Kidney (tissue), 14 donors: ENCODE results near the gene ADIG. TPM values are rescaled to one million over a fixed set of nuclear protein-coding genes. Genes with fewer than 3 reads are reported as not detected.

Experiments used
- DNase-seq, 5 donors: peaks; one replicate each; pipeline ENCODE4 v3.0.0-alpha.2; 2013 to 2020
- FAIRE-seq: peaks from 2 replicates; lab custom pipeline; 2012; peaks lifted over from hg19 to GRCh38; lab: Jason Lieb, UNC
- H3K27ac ChIP-seq, 2 donors: one replicate each; pipeline ENCODE4 v1.7.0; 2013; ENCODE audit warnings: low read depth in 2 of 2, low read length in 2 of 2, inconsistent platforms in 1 of 2
- H3K27me3 ChIP-seq: one replicate; pipeline ENCODE4 v1.7.1; 2013; ENCODE audit warnings: low read length, inconsistent platforms; ENCODE audit not compliant: control insufficient read depth, insufficient read depth
- H3K36me3 ChIP-seq, 3 donors: one replicate each; pipeline versions ENCODE4 v1.7.0 to v1.7.1; 2013; ENCODE audit warnings: low read length in 3 of 3, control low read depth in 1 of 3, inconsistent platforms in 1 of 3; ENCODE audit not compliant: insufficient read depth in 3 of 3, control insufficient read depth in 2 of 3
- H3K4me1 ChIP-seq, 3 donors: one replicate each; pipeline versions ENCODE4 v1.7.0 to v1.7.1; 2013; ENCODE audit warnings: low read length in 3 of 3, inconsistent platforms in 1 of 3, low read depth in 1 of 3; ENCODE audit not compliant: control insufficient read depth in 2 of 3, insufficient read depth in 2 of 3
- H3K4me3 ChIP-seq, 3 donors: one replicate each; pipeline versions ENCODE4 v1.7.0 to v1.8.1; 2013; ENCODE audit warnings: low read length in 3 of 3, control low read depth in 1 of 3, inconsistent platforms in 1 of 3
- H3K9ac ChIP-seq, 3 donors: one replicate each; pipeline versions ENCODE4 v1.7.0 to v1.7.1; 2013; ENCODE audit warnings: low read length in 3 of 3, control low read depth in 1 of 3, inconsistent platforms in 1 of 3
- H3K9me3 ChIP-seq, 3 donors: one replicate each; pipeline versions ENCODE4 v1.7.0 to v1.7.1; 2013; ENCODE audit warnings: low read length in 3 of 3, control low read depth in 1 of 3, inconsistent platforms in 1 of 3; ENCODE audit not compliant: control insufficient read depth in 2 of 3, insufficient read depth in 1 of 3
- CTCF ChIP-seq: IDR thresholded peaks from 3 replicates; pipeline ENCODE4 v1.5.1; 2012; ENCODE audit warnings: mild to moderate bottlenecking, moderate library complexity, borderline replicate concordance; ENCODE audit not compliant: insufficient read depth; ENCODE audit errors: extremely low read depth
- intact Hi-C: fragments of 100-400 bp; cut with DNase I; formaldehyde crosslinking; loops from one replicate; pipeline ENCODE4 v1.11.1; 2022
- polyA plus RNA-seq: library from polyadenylated mRNA; stranded (reverse); fragments of 350-450 nt; fragmentation: Illumina TruSeq; extraction: RNeasy Lipid Tissue Mini Kit (QIAGEN cat#74804); gene quantifications from one replicate; pipeline ENCODE4 v1.2.3, GENCODE V29; 2014; ENCODE audit warnings: low read depth, low replicate concordance; ENCODE audit not compliant: insufficient read depth
- total RNA-seq: library from RNA; stranded (reverse); fragmentation: NEBNext Ultra II Directional; extraction: Animal tissue kit (Norgen Biotek cat#: 25700); gene quantifications from one replicate; pipeline ENCODE4 v1.2.1, GENCODE V29; 2021
- donor health status: control.
- donor health status: control.
- donor health status: control.
- donor health status: control.
- donor health status: control.
- donor health status: DM: yes; HTN: yes; CAD: no.
- donor health status: Normal renal cell carcinoma (clear cell type).

The ADIG gene
- total and polyA plus RNA-seq, 2 donors from 2014 or later: 0.58 TPM; not detected in 1

- Histone ChIP-seq H3K27me3 (no peaks in the 10 kb centered on the region), H3K4me1 (peaks cover 0 to 13% (median 0%) of the 10 kb centered on the region in 3 donors), H3K9me3 (no peaks in the 10 kb centered on the region), H3K36me3 (no peaks in the 10 kb centered on the region), H3K27ac (no peak within 1 kb of the TSS), H3K4me3 (peak within 1 kb of the TSS in 1 of 3 donors; percentile 38), H3K9ac (no peak within 1 kb of the TSS)
- no peak for TF ChIP-seq CTCF
- FAIRE-seq: no peak
- peak; percentile 52 to 87 (median 55) for DNase-seq
- intact Hi-C loops: no loop called here
Observed at GRCh38 chr20:38601216-38602184, 20.5 kb downstream of the ADIG start, which contains the start of gene ARHGAP40. TSS of gene ARHGAP40 (plus strand) at chr20:38601809.

GRCh38 chr20:38602185-38602581, 21.2 kb downstream of the ADIG start:
- Histone ChIP-seq H3K27ac (no peak overlapping the region), H3K9ac (no peak overlapping the region), H3K9me3 (no peaks in the 10 kb centered on the region), H3K4me1 (peaks cover 0 to 13% (median 0%) of the 10 kb centered on the region in 3 donors), H3K36me3 (no peaks in the 10 kb centered on the region), H3K27me3 (no peaks in the 10 kb centered on the region), H3K4me3 (no peak overlapping the region)
- intact Hi-C loops: no loop called here
- FAIRE-seq (no peak), DNase-seq (no peak)
- no peak for TF ChIP-seq CTCF

- intact Hi-C loops: no loop called here
- Histone ChIP-seq H3K4me1 (peaks cover 0 to 13% (median 0%) of the 10 kb centered on the region in 3 donors), H3K4me3 (no peak overlapping the region), H3K27me3 (no peaks in the 10 kb centered on the region), H3K9ac (no peak overlapping the region), H3K9me3 (no peaks in the 10 kb centered on the region), H3K36me3 (no peaks in the 10 kb centered on the region), H3K27ac (no peak overlapping the region)
- FAIRE-seq (no peak), DNase-seq (no peak)
- no peak for TF ChIP-seq CTCF
Observed at GRCh38 chr20:38603286-38603685, 22.3 kb downstream of the ADIG start.
